Thymus (tissue), 11 donors: Measurements from ENCODE around the gene SPATS2. TPM values are rescaled to one million over a fixed set of nuclear protein-coding genes. Genes with fewer than 3 reads are reported as not detected.
"Not testable (repeated sequence)": the region's sequence is repeated elsewhere in the genome, so short reads cannot be mapped to it uniquely, and the experiment has no call there.

Experiments used
- DNase-seq, 9 donors: peaks; one replicate each; pipeline ENCODE4 v3.0.0-alpha.2; 2013; ENCODE audit warnings: low spot score in 9 of 9, low read depth in 6 of 9, missing footprints in 1 of 9
- H3K27ac ChIP-seq, 2 donors: one replicate each; pipeline ENCODE4 v1.5.1; 2013; ENCODE audit warnings: control low read depth in 1 of 2, low read depth in 1 of 2, low read length in 1 of 2, mild to moderate bottlenecking in 1 of 2, moderate library complexity in 1 of 2
- H3K27me3 ChIP-seq, 2 donors: one replicate each; pipeline ENCODE4 v1.5.1; 2013; ENCODE audit warnings: low read length in 1 of 2; ENCODE audit not compliant: control insufficient read depth in 2 of 2, insufficient read depth in 1 of 2
- H3K36me3 ChIP-seq, 2 donors: one replicate each; pipeline ENCODE4 v1.5.1; 2013; ENCODE audit warnings: low read length in 1 of 2, mild to moderate bottlenecking in 1 of 2, moderate library complexity in 1 of 2; ENCODE audit not compliant: control insufficient read depth in 2 of 2, insufficient read depth in 2 of 2
- H3K4me1 ChIP-seq, 2 donors: one replicate each; pipeline ENCODE4 v1.5.1; 2013; ENCODE audit warnings: low read length in 2 of 2; ENCODE audit not compliant: control insufficient read depth in 2 of 2, insufficient read depth in 2 of 2
- H3K4me3 ChIP-seq, 2 donors: one replicate each; pipeline ENCODE4 v1.5.1; 2013; ENCODE audit warnings: low read length in 2 of 2, control low read depth in 1 of 2, mild to moderate bottlenecking in 1 of 2
- H3K9me3 ChIP-seq, 2 donors: one replicate each; pipeline ENCODE4 v1.5.1; 2013; ENCODE audit warnings: low read length in 1 of 2, mild to moderate bottlenecking in 1 of 2; ENCODE audit not compliant: control insufficient read depth in 2 of 2, insufficient read depth in 1 of 2
- WGBS: extraction: QIAGEN DNeasy Blood & Tissue Kit; methylation state at CpG from one replicate; pipeline ENCODE4 v1.1.7; 2013; 5-methylcytosine and 5-hydroxymethylcytosine counted together
- polyA plus RNA-seq: library from polyadenylated mRNA; stranded (reverse); fragments of 200-250 nt; gene quantifications from one replicate; pipeline ENCODE4 v1.2.3, GENCODE V29; 2013
- total RNA-seq: library from RNA; stranded (reverse); fragments of 120-200 nt; gene quantifications from one replicate; pipeline ENCODE4 v1.2.4, GENCODE V29; 2013
- donor health status: healthy.

SPATS2 gene
- total and polyA plus RNA-seq, 2 donors, result 14.2 to 15.3 TPM

GRCh38 chr12:49422114-49422513 is 54.9 kb downstream of the SPATS2 start:
- Histone ChIP-seq H3K27ac (no peak overlapping the region), H3K4me3 (no peak overlapping the region), H3K9me3 (no peaks in the 10 kb centered on the region), H3K27me3 (no peaks in the 10 kb centered on the region), H3K36me3 (no peaks in the 10 kb centered on the region), H3K4me1 (no peaks in the 10 kb centered on the region)
- no peak for DNase-seq
- 96% methylated on average over 1 of the region's 1 CpG for WGBS

GRCh38 chr12:49428793-49429192 is 61.5 kb downstream of the SPATS2 start:
- Histone ChIP-seq H3K36me3 (no peaks in the 10 kb centered on the region), H3K4me3 (no peak overlapping the region), H3K27me3 (no peaks in the 10 kb centered on the region), H3K4me1 (no peaks in the 10 kb centered on the region), H3K9me3 (no peaks in the 10 kb centered on the region), H3K27ac (no peak overlapping the region)
- WGBS, result 93% methylated on average over 4 of the region's 4 CpGs
- no peak for DNase-seq

- no peak for DNase-seq
- H3K4me3 ChIP-seq, result no peak overlapping the region
- no peaks in the 10 kb centered on the region for H3K9me3 ChIP-seq
- no peaks in the 10 kb centered on the region for H3K4me1 ChIP-seq
- no peak overlapping the region for H3K27ac ChIP-seq
- no peaks in the 10 kb centered on the region for H3K36me3 ChIP-seq
- H3K27me3 ChIP-seq, result no peaks in the 10 kb centered on the region
- WGBS, result 97% methylated on average over 2 of the region's 2 CpGs
Measured at GRCh38 chr12:49432616-49433015, 65.4 kb downstream of the SPATS2 start.

GRCh38 chr12:49436799-49437198 is 69.5 kb downstream of the SPATS2 start:
- WGBS, result 98% methylated on average over 27 of the region's 31 CpGs
- not testable (repeated sequence) for H3K9me3 ChIP-seq, H3K27ac ChIP-seq, H3K36me3 ChIP-seq, DNase-seq, H3K4me3 ChIP-seq, H3K4me1 ChIP-seq, H3K27me3 ChIP-seq

- no peak overlapping the region for H3K27ac ChIP-seq
- 100% methylated on average over 1 of the region's 1 CpG for WGBS
- H3K36me3 ChIP-seq, result no peaks in the 10 kb centered on the region
- no peaks in the 10 kb centered on the region for H3K27me3 ChIP-seq
- no peaks in the 10 kb centered on the region for H3K9me3 ChIP-seq
- DNase-seq, result no peak
- H3K4me1 ChIP-seq, result no peaks in the 10 kb centered on the region
- no peak overlapping the region for H3K4me3 ChIP-seq
Measured at GRCh38 chr12:49439042-49439441, 71.8 kb downstream of the SPATS2 start.

- no peak overlapping the region for H3K4me3 ChIP-seq
- H3K9me3 ChIP-seq, result no peaks in the 10 kb centered on the region
- no peaks in the 10 kb centered on the region for H3K4me1 ChIP-seq
- no peak for DNase-seq
- WGBS, result 69% methylated on average over 2 of the region's 2 CpGs
- H3K36me3 ChIP-seq, result no peaks in the 10 kb centered on the region
- no peaks in the 10 kb centered on the region for H3K27me3 ChIP-seq
- no peak overlapping the region for H3K27ac ChIP-seq
Measured at GRCh38 chr12:49440035-49440434, 72.8 kb downstream of the SPATS2 start.

GRCh38 chr12:49442915-49443314 is 75.7 kb downstream of the SPATS2 start:
- no peak for DNase-seq
- H3K36me3 ChIP-seq, result peaks cover 0 to 3% of the 10 kb centered on the region in 2 donors
- no peak overlapping the region for H3K4me3 ChIP-seq
- no peaks in the 10 kb centered on the region for H3K27me3 ChIP-seq
- no peak overlapping the region for H3K27ac ChIP-seq
- 93% methylated on average over 1 of the region's 1 CpG for WGBS
- H3K9me3 ChIP-seq, result no peaks in the 10 kb centered on the region
- no peaks in the 10 kb centered on the region for H3K4me1 ChIP-seq

GRCh38 chr12:49446571-49446970 is 79.3 kb downstream of the SPATS2 start:
- Histone ChIP-seq H3K9me3 (no peaks in the 10 kb centered on the region), H3K36me3 (peaks cover 0 to 3% of the 10 kb centered on the region in 2 donors), H3K4me1 (no peaks in the 10 kb centered on the region), H3K27ac (no peak overlapping the region), H3K27me3 (no peaks in the 10 kb centered on the region), H3K4me3 (no peak overlapping the region)
- no peak for DNase-seq
- 98% methylated on average over 4 of the region's 4 CpGs for WGBS

GRCh38 chr12:49448858-49449257 is 81.6 kb downstream of the SPATS2 start:
- Histone ChIP-seq H3K36me3 (peaks cover 0 to 3% of the 10 kb centered on the region in 2 donors), H3K4me3 (no peak overlapping the region), H3K9me3 (no peaks in the 10 kb centered on the region), H3K27ac (no peak overlapping the region), H3K27me3 (no peaks in the 10 kb centered on the region), H3K4me1 (no peaks in the 10 kb centered on the region)
- DNase-seq, result no peak
- WGBS, result 98% methylated on average over 3 of the region's 3 CpGs
